ENCODE data around the gene OTUD1.

Gene OTUD1

GRCh38 chr10:23459308-23459939, 20.5 kb downstream of the OTUD1 start:
- no peak for DNase-seq (ENCODE audit: low read depth in 1 of 2, low spot score in 1 of 2)

GRCh38 chr10:23461557-23461956, 22.7 kb downstream of the OTUD1 start:
- DNase-seq (ENCODE audit: low read depth in 1 of 2, low spot score in 1 of 2) = no peak

DNA sequence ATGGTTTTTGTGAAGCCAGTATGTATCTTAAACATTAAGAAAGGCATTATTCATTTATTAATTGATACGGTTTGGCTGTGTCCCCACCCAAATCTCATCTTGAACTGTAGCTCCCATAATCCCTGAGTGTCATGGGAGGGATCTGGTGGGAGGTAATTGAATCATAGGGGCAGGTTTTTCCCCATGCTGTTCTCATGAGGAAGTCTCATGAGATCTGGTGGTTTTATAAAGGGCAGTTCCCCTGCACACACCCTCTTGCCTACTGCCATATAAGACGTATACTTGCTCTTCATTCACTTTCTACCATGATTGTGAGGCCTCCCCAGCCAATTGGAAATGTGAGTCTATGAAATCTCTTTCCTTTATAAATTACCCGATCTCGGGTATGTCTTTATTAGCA, 28.1 kb downstream of the OTUD1 start:
- no peak for DNase-seq (ENCODE audit: low read depth in 1 of 2, low spot score in 1 of 2)

DNA sequence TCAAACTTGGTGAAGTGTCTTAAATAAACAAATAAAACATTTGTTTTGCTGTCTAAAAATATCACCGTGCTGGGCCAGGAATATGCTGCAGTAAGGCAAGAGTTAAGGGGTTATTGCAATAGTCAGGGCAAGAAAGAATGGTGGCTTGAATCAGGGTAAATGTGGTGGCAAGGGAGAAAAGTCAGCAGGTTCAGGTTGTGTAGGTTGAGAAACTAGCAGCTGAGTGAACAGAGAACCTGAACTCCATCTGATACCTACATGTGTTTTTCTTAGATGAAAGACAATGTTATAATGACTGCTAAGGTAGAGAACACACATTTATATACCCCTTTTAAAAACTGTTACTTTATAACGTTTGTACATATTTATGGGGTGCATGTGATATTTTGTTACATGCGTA, 28.7 kb downstream of the OTUD1 start:
- no peak for DNase-seq (ENCODE audit: low read depth in 1 of 2, low spot score in 1 of 2)

- no peak for DNase-seq (ENCODE audit: low read depth in 1 of 2, low spot score in 1 of 2)
Observed at GRCh38 chr10:23469596-23470237, 30.8 kb downstream of the OTUD1 start.

DNA sequence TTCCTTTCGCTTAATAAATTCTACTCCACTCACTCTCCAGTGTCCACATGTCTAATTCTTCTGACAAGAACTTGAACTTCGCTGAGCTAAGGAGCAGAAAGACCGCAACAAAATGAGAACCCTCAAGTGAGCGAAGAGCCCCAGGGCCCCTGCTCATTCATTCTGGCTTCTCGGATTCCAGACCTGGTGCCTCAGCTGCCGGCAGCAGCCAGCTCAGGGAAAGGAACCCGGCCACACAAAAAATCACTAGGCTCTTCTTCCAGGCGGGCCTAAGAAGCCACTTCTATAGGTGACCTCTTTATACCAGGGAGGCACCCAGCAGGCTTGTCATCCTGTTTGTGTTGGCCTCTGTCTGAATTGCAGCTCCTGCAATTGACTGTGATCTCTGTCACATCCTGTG, 33.3 kb downstream of the OTUD1 start:
- no peak for DNase-seq (ENCODE audit: low read depth in 1 of 2, low spot score in 1 of 2)

DNA sequence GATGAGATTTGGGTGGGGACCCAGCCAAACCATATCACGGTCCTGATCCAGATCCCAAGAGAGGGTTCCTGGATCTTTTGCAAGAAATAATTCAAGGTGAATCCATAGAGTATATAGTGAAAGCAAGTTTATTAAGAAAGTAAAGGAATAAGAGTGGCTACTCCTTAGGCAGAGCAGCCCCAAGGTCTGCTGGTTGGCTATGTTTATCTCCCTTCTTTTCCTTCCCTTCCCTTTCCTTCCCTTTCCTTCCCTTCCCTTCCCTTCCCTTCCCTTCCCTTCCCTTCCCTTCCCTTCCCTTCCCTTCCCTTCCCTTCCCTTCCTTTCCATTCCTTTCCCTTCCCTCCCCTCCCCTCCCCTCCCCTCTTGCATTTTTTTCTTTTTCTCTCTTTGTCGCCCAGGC, 35.2 kb downstream of the OTUD1 start:
- no peak for DNase-seq (ENCODE audit: low read depth in 1 of 2, low spot score in 1 of 2)

GRCh38 chr10:23474626-23475025, 35.8 kb downstream of the OTUD1 start:
- no peak for DNase-seq (ENCODE audit: low read depth in 1 of 2, low spot score in 1 of 2)

DNA sequence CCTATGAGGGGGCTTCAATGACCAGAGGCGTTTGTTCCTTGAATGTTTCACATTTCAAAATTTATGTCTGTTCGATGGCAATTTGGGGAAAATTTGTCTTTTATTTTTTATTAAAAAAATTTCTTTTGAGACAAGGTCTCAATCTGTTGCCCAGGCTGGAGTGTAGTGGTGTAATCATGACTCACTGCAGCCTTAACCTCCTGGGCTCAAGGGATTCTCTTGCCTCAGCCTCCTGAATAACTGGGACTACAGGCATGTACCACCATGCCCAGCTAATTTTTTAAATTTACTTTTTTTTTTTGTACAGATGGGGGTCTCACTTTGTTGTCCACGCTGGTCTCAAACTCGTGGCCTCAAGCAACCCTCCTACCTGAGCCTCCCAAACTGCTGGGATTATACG, 39.7 kb downstream of the OTUD1 start:
- DNase-seq (ENCODE audit: low read depth in 1 of 2, low spot score in 1 of 2) = no peak

DNA sequence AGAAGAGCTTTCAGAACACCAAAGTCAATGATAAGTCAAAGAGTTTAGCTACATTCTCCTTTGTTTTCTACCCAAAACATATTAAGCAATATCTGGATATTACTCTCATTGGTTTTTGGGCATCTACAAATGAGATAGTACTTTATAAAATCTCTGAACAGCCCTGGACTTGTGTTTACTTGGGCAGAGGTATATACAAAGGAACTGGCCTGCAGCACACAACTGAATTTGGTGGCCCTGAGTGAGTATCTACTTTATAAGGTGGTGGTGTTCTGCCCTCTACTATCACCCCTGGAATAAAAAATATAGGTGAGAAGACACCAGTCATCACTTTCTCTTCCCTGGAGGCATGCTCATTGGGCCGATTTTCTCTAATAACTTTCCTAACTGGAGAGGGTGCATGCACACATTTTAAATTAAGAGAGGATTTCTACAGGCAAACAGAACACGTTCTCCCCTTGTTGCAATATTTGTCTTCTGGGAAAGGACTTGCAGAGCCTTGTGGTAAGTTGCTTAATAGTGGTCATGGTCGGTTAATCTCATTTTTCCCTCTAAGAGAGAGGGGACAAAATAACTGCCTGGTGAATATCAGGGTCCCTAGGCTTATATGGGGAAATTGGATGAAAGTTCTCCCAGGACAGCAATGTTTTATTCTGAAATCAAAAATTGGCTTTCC, 41.1 kb downstream of the OTUD1 start:
- DNase-seq (ENCODE audit: low read depth in 1 of 2, low spot score in 1 of 2) = no peak

DNA sequence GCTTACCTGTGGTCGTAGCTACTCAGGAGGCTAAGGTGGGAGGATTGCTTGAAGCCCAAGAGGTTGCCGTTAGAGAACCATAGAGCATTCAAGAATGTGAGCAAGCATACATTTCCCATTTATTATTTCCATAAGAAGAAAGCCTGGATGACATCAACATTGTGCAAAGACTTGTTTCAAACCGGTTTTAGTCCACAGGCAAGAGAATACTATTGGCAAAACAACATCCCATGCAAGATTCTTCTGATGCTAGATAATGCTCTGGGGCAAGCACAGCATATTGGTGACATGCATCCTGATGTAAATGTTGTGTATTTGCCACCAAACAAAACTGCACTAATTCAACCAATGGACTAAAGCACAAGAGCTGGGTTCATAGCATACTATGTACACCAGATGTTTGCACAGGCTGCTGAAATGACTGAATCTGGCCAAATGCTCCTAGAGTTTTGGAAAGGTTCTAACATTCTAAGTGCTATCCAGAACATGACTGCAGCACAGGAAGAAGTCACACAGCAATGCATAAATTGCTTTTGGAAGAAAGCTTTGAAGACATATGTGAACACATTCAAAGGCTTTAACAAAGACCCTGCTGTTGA, 42.6 kb downstream of the OTUD1 start:
- DNase-seq (ENCODE audit: low read depth in 1 of 2, low spot score in 1 of 2) = no peak

- no peak for DNase-seq (ENCODE audit: low read depth in 1 of 2, low spot score in 1 of 2)
Observed at GRCh38 chr10:23490115-23490514, 51.2 kb downstream of the OTUD1 start.

All from activated CD4-positive, alpha-beta T cell treated with anti-CD3 and anti-CD28 coated beads, Interleukin-2, amount 50 U/mL, for 24 hours (primary cell).